H1 (cell line): ENCODE results near the gene KCNJ4. TPM values are rescaled to one million over a fixed set of nuclear protein-coding genes. Genes with fewer than 3 reads are reported as not detected.

ENCODE experiments used
- CTCF ChIA-PET: fragments of 300-600 bp; sonication (Branson Sonifier 250); formaldehyde crosslinking; loops from one replicate; lab custom pipeline; 2021; ENCODE audit not compliant: partially characterized antibody; lab: Charles Lee
- POLR2A ChIA-PET: fragments of 300-600 bp; sonication (Branson Sonifier 250); formaldehyde crosslinking; loops from one replicate; lab custom pipeline; 2021; ENCODE audit warnings: inconsistent platforms; ENCODE audit not compliant: partially characterized antibody; lab: Charles Lee
- DNase-seq, 2 experiments: peaks; one replicate each; pipeline versions ENCODE4 v3.0.0 to v3.0.0-alpha.2; 2010 to 2022; ENCODE audit warnings: low spot score in 2 of 2, low read depth in 1 of 2, mixed read lengths in 1 of 2
- FAIRE-seq: peaks from 2 replicates; lab custom pipeline; 2011; peaks lifted over from hg19 to GRCh38; lab: Jason Lieb, UNC
- H2AFZ ChIP-seq: 2 replicates; pipeline ENCODE4 v1.8.1; 2012; ENCODE audit warnings: low read length, inconsistent platforms
- H2AK5ac ChIP-seq: 2 replicates; pipeline ENCODE4 v1.6.1; 2013; ENCODE audit warnings: low read depth, low read length
- H2BK120ac ChIP-seq: replicated peaks from 2 replicates; pipeline ENCODE3; 2013; ENCODE audit warnings: low read depth, low read length, inconsistent platforms
- H2BK12ac ChIP-seq: 2 replicates; pipeline ENCODE4 v1.6.1; 2013; ENCODE audit warnings: low read depth, low read length
- H2BK15ac ChIP-seq: 2 replicates; pipeline ENCODE4 v1.6.1; 2013; ENCODE audit warnings: low read length
- H2BK20ac ChIP-seq: 2 replicates; pipeline ENCODE4 v1.6.1; 2013; ENCODE audit warnings: low read length
- H2BK5ac ChIP-seq: 2 replicates; pipeline ENCODE4 v1.6.1; 2013; ENCODE audit warnings: low read depth, low read length
- H3K14ac ChIP-seq: 2 replicates; pipeline ENCODE4 v1.6.1; 2013; ENCODE audit warnings: inconsistent platforms; ENCODE audit not compliant: insufficient read length
- H3K18ac ChIP-seq: 2 replicates; pipeline ENCODE4 v1.6.1; 2013; ENCODE audit warnings: low read length; ENCODE audit errors: extremely low read depth
- H3K23ac ChIP-seq: 2 replicates; pipeline ENCODE4 v1.6.1; 2013; ENCODE audit warnings: inconsistent platforms; ENCODE audit not compliant: insufficient read length
- H3K23me2 ChIP-seq: 2 replicates; pipeline ENCODE4 v1.6.1; 2013; ENCODE audit warnings: low read depth, low read length
- H3K27ac ChIP-seq: 2 replicates; pipeline ENCODE4 v1.6.1; 2011; ENCODE audit warnings: low read depth, low read length, inconsistent platforms
- H3K27me3 ChIP-seq, 4 experiments: replicated peaks in 1 of 4; 1 replicate in 1 of 4; 2 replicates in 3 of 4; pipeline versions ENCODE4 v1.6.1 to v1.8.1; 2011 to 2013; ENCODE audit warnings: low read length in 3 of 4, mild to moderate bottlenecking in 3 of 4, inconsistent platforms in 2 of 4, mixed read lengths in 2 of 4, moderate library complexity in 1 of 4; ENCODE audit not compliant: control insufficient read depth in 3 of 4, insufficient read depth in 3 of 4; ENCODE audit errors: extremely low read depth in 1 of 4
- H3K36me3 ChIP-seq, 4 experiments: 2 replicates each; pipeline versions ENCODE4 v1.6.1 to v1.8.1; 2011 to 2013; ENCODE audit warnings: mild to moderate bottlenecking in 4 of 4, low read length in 3 of 4, moderate library complexity in 2 of 4, control low read depth in 1 of 4, inconsistent platforms in 1 of 4; ENCODE audit not compliant: insufficient read depth in 4 of 4, control insufficient read depth in 2 of 4
- H3K4ac ChIP-seq: replicated peaks from 2 replicates; pipeline ENCODE3; 2013; ENCODE audit warnings: low read length, low read depth, mixed read lengths, inconsistent platforms; ENCODE audit not compliant: insufficient read length
- H3K4me1 ChIP-seq, 4 experiments: replicated peaks in 1 of 4; 1 replicate in 1 of 4; 2 replicates in 3 of 4; pipeline versions ENCODE4 v1.6.1 to v1.8.1; 2011 to 2013; ENCODE audit warnings: low read length in 3 of 4, inconsistent platforms in 2 of 4, mixed read lengths in 1 of 4; ENCODE audit not compliant: insufficient read depth in 4 of 4, control insufficient read depth in 3 of 4
- H3K4me2 ChIP-seq, 2 experiments: 2 replicates each; pipeline versions ENCODE4 v1.6.1 to v1.8.1; 2011 to 2013; ENCODE audit warnings: low read depth in 2 of 2, low read length in 2 of 2, control low read depth in 1 of 2, inconsistent platforms in 1 of 2, mild to moderate bottlenecking in 1 of 2; ENCODE audit not compliant: insufficient read depth in 1 of 2
- H3K4me3 ChIP-seq, 4 experiments: fragments of 200-600, 300-600 bp in 1 of 4; sonication (generic), shearing (Covaris generic), sonication (Bioruptor Twin) in 1 of 4; 2 replicates each; pipeline versions ENCODE4 v1.5.1 to v1.8.1; 2011 to 2016; ENCODE audit warnings: low read length in 4 of 4, low read depth in 3 of 4, control low read depth in 2 of 4, inconsistent platforms in 2 of 4, mild to moderate bottlenecking in 2 of 4, mixed read lengths in 1 of 4, moderate library complexity in 1 of 4; ENCODE audit not compliant: insufficient read depth in 2 of 4; ENCODE audit errors: extremely low read depth in 1 of 4
- H3K56ac ChIP-seq: replicated peaks from 2 replicates; pipeline ENCODE3; 2013; ENCODE audit warnings: low read depth, mild to moderate bottlenecking, mixed read lengths, low read length, inconsistent platforms; ENCODE audit not compliant: insufficient read length
- H3K79me1 ChIP-seq: 2 replicates; pipeline ENCODE4 v1.6.1; 2013; ENCODE audit warnings: low read depth, low read length, control low read depth
- H3K79me2 ChIP-seq, 2 experiments: 2 replicates each; pipeline versions ENCODE4 v1.6.1 to v1.8.1; 2012 to 2013; ENCODE audit warnings: low read length in 2 of 2, mild to moderate bottlenecking in 2 of 2, inconsistent platforms in 1 of 2; ENCODE audit not compliant: insufficient read depth in 2 of 2, control insufficient read depth in 1 of 2
- H3K9ac ChIP-seq, 4 experiments: replicated peaks in 1 of 4; 1 replicate in 1 of 4; 2 replicates in 3 of 4; pipeline versions ENCODE4 v1.6.1 to v1.8.1; 2011 to 2013; ENCODE audit warnings: low read depth in 3 of 4, low read length in 3 of 4, control low read depth in 2 of 4, mild to moderate bottlenecking in 2 of 4, moderate library complexity in 2 of 4, inconsistent platforms in 1 of 4; ENCODE audit errors: extremely low read depth in 1 of 4
- H3K9me3 ChIP-seq, 2 experiments: 2 replicates each; pipeline versions ENCODE4 v1.6.1 to v1.8.1; 2012 to 2013; ENCODE audit warnings: mild to moderate bottlenecking in 2 of 2, moderate library complexity in 2 of 2, control low read depth in 1 of 2, inconsistent platforms in 1 of 2, low read depth in 1 of 2, low read length in 1 of 2, mixed read lengths in 1 of 2; ENCODE audit not compliant: insufficient read depth in 2 of 2
- H4K20me1 ChIP-seq, 2 experiments: replicated peaks in 1 of 2; 2 replicates each; pipeline versions ENCODE3 to v1.8.1; 2011 to 2013; ENCODE audit warnings: inconsistent platforms in 2 of 2, low read length in 2 of 2, mild to moderate bottlenecking in 1 of 2; ENCODE audit not compliant: insufficient read depth in 2 of 2, control insufficient read depth in 1 of 2
- H4K5ac ChIP-seq: 2 replicates; pipeline ENCODE4 v1.6.1; 2013; ENCODE audit warnings: low read length, low read depth, mixed read lengths, inconsistent platforms; ENCODE audit not compliant: insufficient read length
- H4K8ac ChIP-seq: 2 replicates; pipeline ENCODE4 v1.8.0; 2013; ENCODE audit warnings: mild to moderate bottlenecking, moderate library complexity, low read length, inconsistent platforms; ENCODE audit not compliant: insufficient read depth; ENCODE audit errors: extremely low read depth
- H4K91ac ChIP-seq: replicated peaks from 2 replicates; pipeline ENCODE3; 2013; ENCODE audit warnings: low read length, mixed read lengths, inconsistent platforms; ENCODE audit not compliant: insufficient read length
- TAF1 ChIP-seq: IDR thresholded peaks from 2 replicates; pipeline ENCODE4 v1.6.1; 2011; ENCODE audit warnings: mild to moderate bottlenecking, low read depth, low read length
- WGBS, 2 experiments: shearing (Covaris generic) in 1 of 2; methylation state at CpG; one replicate each; pipeline versions ENCODE4 v1.1.6 to v1.1.7; 2013 to 2015; ENCODE audit warnings: low lambda C conversion rate in 2 of 2, mixed read lengths in 2 of 2, inconsistent platforms in 1 of 2, low coverage in 1 of 2, missing lambda C conversion rate in 1 of 2; ENCODE audit not compliant: insufficient replicate concordance in 2 of 2, insufficient coverage in 1 of 2, insufficient read length in 1 of 2; ENCODE audit errors: extremely low coverage in 1 of 2, missing lambda C conversion rate in 1 of 2; 5-methylcytosine and 5-hydroxymethylcytosine counted together
- polyA plus RNA-seq, 7 experiments: library from polyadenylated mRNA; depleted of rRNA in 3 of 7; stranded (reverse) in 5 of 7; unstranded in 2 of 7; fragments of >200 nt in 5 of 7; fragments of 200-250 nt in 2 of 7; gene quantifications; 1 replicate in 5 of 7; 2 replicates in 1 of 7; 4 replicates in 1 of 7; pipeline versions ENCODE4 v1.2.1 to v1.2.3, GENCODE V29; 2011 to 2013; ENCODE audit warnings: missing spikeins in 2 of 7, mixed read lengths in 2 of 7
- total RNA-seq: library from RNA; stranded (reverse); fragmentation: NEBNext Ultra II Directional; extraction: Animal tissue kit (Norgen Biotek cat#: 25700); gene quantifications from 2 replicates; pipeline ENCODE4 v1.2.1, GENCODE V29; 2021

Gene KCNJ4
- total and polyA plus RNA-seq, 2 of the 8 experiments (the other 6 are each of a cell fraction or from before 2014, with no cell fraction given), result 1.4 to 2.2 TPM

- no peaks in the 10 kb centered on the region for H3K79me1 ChIP-seq
- H3K23me2 ChIP-seq, result peaks cover 17% of the 10 kb centered on the region; the same call in 1 of the 2 replicates
- no peak overlapping the region for H3K14ac ChIP-seq
- peaks cover 5 to 10% of the 10 kb centered on the region in 2 experiments for H4K20me1 ChIP-seq
- H3K9me3 ChIP-seq, result no peaks in the 10 kb centered on the region
- no peak for DNase-seq
- no peak overlapping the region for H2BK120ac ChIP-seq
- H4K8ac ChIP-seq, result no peak overlapping the region
- H4K5ac ChIP-seq, result no peak overlapping the region
- H3K27ac ChIP-seq, result no peak overlapping the region
- no peak overlapping the region for H3K4ac ChIP-seq
- 81% methylated on average over 4 of the region's 4 CpGs; no CpG with 5 or more reads in 1 of the 2 experiments for WGBS, 2 experiments
- H2BK12ac ChIP-seq, result no peak overlapping the region
- TF ChIP-seq TAF1, result no peak
- TF ChIP-seq, all 59 proteins: peak for 0
- FAIRE-seq, result no peak
- Histone ChIP-seq H3K4me3 (no peak overlapping the region), H4K91ac (no peak overlapping the region), H3K36me3 (no peaks in the 10 kb centered on the region; a peak in 1 of 8 replicates), H3K27me3 (peaks cover 15 to 35% (median 29%) of the 10 kb centered on the region in 4 experiments), H2BK5ac (no peak overlapping the region), H3K18ac (no peak overlapping the region), H2AFZ (no peak overlapping the region), H2BK15ac (0 out of 2 replicates have a peak overlapping the region, but pooled peaks have one; percentile 61), H3K23ac (no peak overlapping the region), H2AK5ac (0 out of 2 replicates have a peak overlapping the region, but pooled peaks have one; percentile 53), H3K79me2 (no peaks in the 10 kb centered on the region), H2BK20ac (no peak overlapping the region), H3K4me2 (no peak overlapping the region), H3K9ac (no peak overlapping the region), H3K4me1 (peaks cover 0 to 18% (median 9%) of the 10 kb centered on the region in 4 experiments; a peak in 6 of 7 replicates), H3K56ac (no peak overlapping the region)
- ChIA-PET POLR2A (interaction anchor here (0.6 to 3.3 kb wide), 7 partner anchors 10 to 53 kb away, joined by 3 to 11 read pairs (median 4); partner anchors contain the start of gene KDELR3), CTCF (interaction anchor here (0.6 to 7.4 kb wide), 6 partner anchors 9 to 122 kb away, joined by 3 to 78 read pairs (median 6); partner anchors contain the start of gene DMC1)
Observed at GRCh38 chr22:38451864-38452263, 3.1 kb downstream of the KCNJ4 start.
